GM18502 (cell line): ENCODE results near the gene SRPK2.
"Not testable (repeated sequence)": the region's sequence is repeated elsewhere in the genome, so short reads cannot be mapped to it uniquely, and the experiment has no call there.

Experiments used
- ATAC-seq: cut with Tn5 transposase; IDR thresholded peaks from one replicate; pipeline ENCODE4 v1.9.1; 2021; ENCODE audit warnings: mild to moderate bottlenecking; ENCODE audit not compliant: unreplicated experiment, poor library complexity

The SRPK2 gene

GRCh38 chr7:105377903-105378302 lies 10.8 kb downstream of the SRPK2 start:
- no peak for ATAC-seq

- ATAC-seq = no peak
Observed at GRCh38 chr7:105376908-105377533, 11.7 kb downstream of the SRPK2 start.

GRCh38 chr7:105369944-105370343 lies 18.8 kb downstream of the SRPK2 start:
- no peak for ATAC-seq

GRCh38 chr7:105367458-105367857 lies 21.3 kb downstream of the SRPK2 start:
- ATAC-seq = no peak

- ATAC-seq = no peak
Observed at GRCh38 chr7:105365541-105366534, 22.9 kb downstream of the SRPK2 start.

GRCh38 chr7:105364684-105365083 lies 24.0 kb downstream of the SRPK2 start:
- ATAC-seq = no peak

GRCh38 chr7:105363657-105364056 lies 25.1 kb downstream of the SRPK2 start:
- not testable (repeated sequence) for ATAC-seq

GRCh38 chr7:105362685-105363084 lies 26.0 kb downstream of the SRPK2 start:
- not testable (repeated sequence) for ATAC-seq

GRCh38 chr7:105361995-105362394 lies 26.7 kb downstream of the SRPK2 start:
- not testable (repeated sequence) for ATAC-seq

GRCh38 chr7:105360149-105360548 lies 28.6 kb downstream of the SRPK2 start:
- not testable (repeated sequence) for ATAC-seq

GRCh38 chr7:105355701-105356100 lies 33.0 kb downstream of the SRPK2 start:
- no peak for ATAC-seq

- ATAC-seq = no peak
Observed at GRCh38 chr7:105354383-105354782, 34.3 kb downstream of the SRPK2 start.

GRCh38 chr7:105353752-105354328 lies 34.9 kb downstream of the SRPK2 start:
- ATAC-seq = no peak

GRCh38 chr7:105352901-105353668 lies 35.6 kb downstream of the SRPK2 start:
- no peak for ATAC-seq

GRCh38 chr7:105352018-105352612 lies 36.6 kb downstream of the SRPK2 start:
- ATAC-seq = peak; percentile 94

GRCh38 chr7:105350906-105351305 lies 37.8 kb downstream of the SRPK2 start:
- no peak for ATAC-seq

GRCh38 chr7:105348177-105348576 lies 40.5 kb downstream of the SRPK2 start:
- ATAC-seq = not testable (repeated sequence)

GRCh38 chr7:105346593-105347322 lies 42.0 kb downstream of the SRPK2 start:
- no peak for ATAC-seq

GRCh38 chr7:105346138-105346537 lies 42.6 kb downstream of the SRPK2 start:
- ATAC-seq = no peak
